SK-N-SH treated with all-trans-retinoic acid at 6 μM for 48 hours (cell line): Measurements from ENCODE around the gene TMEM209.

Experiments
- ARNTL ChIP-seq: fragments of 450-650 bp; formaldehyde crosslinking; IDR thresholded peaks from 2 replicates; pipeline ENCODE4 v1.5.0; 2020; ENCODE audit warnings: low read depth, mild to moderate bottlenecking, moderate library complexity, borderline replicate concordance
- CSRNP3 ChIP-seq: fragments of 250-450 bp; sonication (Bioruptor Pico); IDR thresholded peaks from 2 replicates; pipeline ENCODE4 v1.5.1; 2021; ENCODE audit warnings: mild to moderate bottlenecking, moderate library complexity
- ESRRG ChIP-seq: fragments of 250-450 bp; sonication (Bioruptor Pico); IDR thresholded peaks from 2 replicates; pipeline ENCODE4 v1.6.1; 2021; ENCODE audit warnings: mild to moderate bottlenecking
- PPARA ChIP-seq: fragments of 250-450 bp; sonication (Bioruptor Pico); IDR thresholded peaks from 2 replicates; pipeline ENCODE4 v1.5.0; 2020; ENCODE audit warnings: mild to moderate bottlenecking, borderline replicate concordance
- RARB ChIP-seq: fragments of 250-450 bp; sonication (Bioruptor Pico); IDR thresholded peaks from 2 replicates; pipeline ENCODE4 v1.8.0; 2021; ENCODE audit warnings: mild to moderate bottlenecking, moderate library complexity
- TCF4 ChIP-seq: fragments of 250-450 bp; sonication (Bioruptor Pico); IDR thresholded peaks from 2 replicates; pipeline ENCODE4 v1.8.0; 2021; ENCODE audit warnings: mild to moderate bottlenecking, moderate library complexity, borderline replicate concordance
- TSHZ2 ChIP-seq: fragments of 250-450 bp; sonication (Bioruptor Pico); IDR thresholded peaks from 2 replicates; pipeline ENCODE4 v1.5.0; 2020; ENCODE audit warnings: mild to moderate bottlenecking, moderate library complexity
- ZC3H10 ChIP-seq: fragments of 250-450 bp; sonication (Bioruptor Pico); IDR thresholded peaks from 2 replicates; pipeline ENCODE4 v1.5.1; 2021; ENCODE audit warnings: mild to moderate bottlenecking, moderate library complexity
- ZFP30 ChIP-seq: fragments of 450-650 bp; formaldehyde crosslinking; IDR thresholded peaks from 2 replicates; pipeline ENCODE4 v1.5.0; 2022; ENCODE audit warnings: mild to moderate bottlenecking, moderate library complexity
- ZNF565 ChIP-seq: fragments of 450-650 bp; formaldehyde crosslinking; conservative IDR thresholded peaks from 2 replicates; pipeline ENCODE4 v1.5.0; 2020; ENCODE audit warnings: low read depth, mild to moderate bottlenecking, moderate library complexity
- TF ChIP-seq, protein P1 (sequence below): fragments of 250-450 bp; sonication (Bioruptor Pico); IDR thresholded peaks from 2 replicates; pipeline ENCODE4 v1.8.0; 2020; ENCODE audit warnings: mild to moderate bottlenecking, moderate library complexity, borderline replicate concordance
- TF ChIP-seq, protein P2 (sequence below): fragments of 250-450 bp; sonication (Bioruptor Pico); IDR thresholded peaks from 2 replicates; pipeline ENCODE4 v1.5.1; 2020; ENCODE audit warnings: low read depth, mild to moderate bottlenecking, moderate library complexity

- TF ChIP-seq ESRRG (CRISPR knock-in tag), result no peak
- no peak for TF ChIP-seq RARB (CRISPR knock-in tag)
- no peak for TF ChIP-seq ZNF565 (CRISPR knock-in tag)
- TF ChIP-seq ZC3H10 (CRISPR knock-in tag), result no peak
- TF ChIP-seq, protein P1, sequence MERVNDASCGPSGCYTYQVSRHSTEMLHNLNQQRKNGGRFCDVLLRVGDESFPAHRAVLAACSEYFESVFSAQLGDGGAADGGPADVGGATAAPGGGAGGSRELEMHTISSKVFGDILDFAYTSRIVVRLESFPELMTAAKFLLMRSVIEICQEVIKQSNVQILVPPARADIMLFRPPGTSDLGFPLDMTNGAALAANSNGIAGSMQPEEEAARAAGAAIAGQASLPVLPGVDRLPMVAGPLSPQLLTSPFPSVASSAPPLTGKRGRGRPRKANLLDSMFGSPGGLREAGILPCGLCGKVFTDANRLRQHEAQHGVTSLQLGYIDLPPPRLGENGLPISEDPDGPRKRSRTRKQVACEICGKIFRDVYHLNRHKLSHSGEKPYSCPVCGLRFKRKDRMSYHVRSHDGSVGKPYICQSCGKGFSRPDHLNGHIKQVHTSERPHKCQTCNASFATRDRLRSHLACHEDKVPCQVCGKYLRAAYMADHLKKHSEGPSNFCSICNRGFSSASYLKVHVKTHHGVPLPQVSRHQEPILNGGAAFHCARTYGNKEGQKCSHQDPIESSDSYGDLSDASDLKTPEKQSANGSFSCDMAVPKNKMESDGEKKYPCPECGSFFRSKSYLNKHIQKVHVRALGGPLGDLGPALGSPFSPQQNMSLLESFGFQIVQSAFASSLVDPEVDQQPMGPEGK (CRISPR knock-in tag), result no peak
- TF ChIP-seq ZFP30 (CRISPR knock-in tag), result no peak
- no peak for TF ChIP-seq TSHZ2 (CRISPR knock-in tag)
- no peak for TF ChIP-seq ARNTL (CRISPR knock-in tag)
- TF ChIP-seq TCF4 (CRISPR knock-in tag), result no peak
- TF ChIP-seq, protein P2, sequence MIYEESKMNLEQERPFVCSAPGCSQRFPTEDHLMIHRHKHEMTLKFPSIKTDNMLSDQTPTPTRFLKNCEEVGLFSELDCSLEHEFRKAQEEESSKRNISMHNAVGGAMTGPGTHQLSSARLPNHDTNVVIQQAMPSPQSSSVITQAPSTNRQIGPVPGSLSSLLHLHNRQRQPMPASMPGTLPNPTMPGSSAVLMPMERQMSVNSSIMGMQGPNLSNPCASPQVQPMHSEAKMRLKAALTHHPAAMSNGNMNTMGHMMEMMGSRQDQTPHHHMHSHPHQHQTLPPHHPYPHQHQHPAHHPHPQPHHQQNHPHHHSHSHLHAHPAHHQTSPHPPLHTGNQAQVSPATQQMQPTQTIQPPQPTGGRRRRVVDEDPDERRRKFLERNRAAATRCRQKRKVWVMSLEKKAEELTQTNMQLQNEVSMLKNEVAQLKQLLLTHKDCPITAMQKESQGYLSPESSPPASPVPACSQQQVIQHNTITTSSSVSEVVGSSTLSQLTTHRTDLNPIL (CRISPR knock-in tag), result no peak
- no peak for TF ChIP-seq PPARA
- TF ChIP-seq CSRNP3 (CRISPR knock-in tag), result no peak
Observed at GRCh38 chr7:130195396-130195795, 9.8 kb downstream of the TMEM209 start.
